ENCODE results near the gene THAP3.

Gene THAP3

GRCh38 chr1:6638226-6638625, 13.6 kb downstream of the THAP3 start:
- no peak for TF ChIP-seq TAF1 (IDR thresholded peaks at IDR 0.05; ENCODE audit: borderline replicate concordance, insufficient read depth, low read length)
- TF ChIP-seq POLR2AphosphoS5 (IDR thresholded peaks at IDR 0.05; ENCODE audit: low read depth, low read length): no peak
- no peak for TF ChIP-seq SIN3A (IDR thresholded peaks at IDR 0.05; ENCODE audit: borderline replicate concordance, insufficient read depth, low read length)
- TF ChIP-seq FOXP2 (optimal IDR thresholded peaks at IDR 0.05; ENCODE audit: borderline replicate concordance, extremely low read depth, extremely low read length, insufficient read depth): no peak
- TF ChIP-seq REST (IDR thresholded peaks at IDR 0.05; ENCODE audit: insufficient read depth in 1 of 2, low read depth in 2 of 2, low read length in 2 of 2): no peak

GRCh38 chr1:6645018-6645417, 20.4 kb downstream of the THAP3 start:
- no peak for TF ChIP-seq REST (IDR thresholded peaks at IDR 0.05; ENCODE audit: insufficient read depth in 1 of 2, low read depth in 2 of 2, low read length in 2 of 2)
- TF ChIP-seq TAF1 (IDR thresholded peaks at IDR 0.05; ENCODE audit: borderline replicate concordance, insufficient read depth, low read length): no peak
- no peak for TF ChIP-seq FOXP2 (optimal IDR thresholded peaks at IDR 0.05; ENCODE audit: borderline replicate concordance, extremely low read depth, extremely low read length, insufficient read depth)
- no peak for TF ChIP-seq SIN3A (IDR thresholded peaks at IDR 0.05; ENCODE audit: borderline replicate concordance, insufficient read depth, low read length)
- TF ChIP-seq POLR2AphosphoS5 (IDR thresholded peaks at IDR 0.05; ENCODE audit: low read depth, low read length): no peak

- TF ChIP-seq FOXP2 (optimal IDR thresholded peaks at IDR 0.05; ENCODE audit: borderline replicate concordance, extremely low read depth, extremely low read length, insufficient read depth) (no peak), REST (IDR thresholded peaks at IDR 0.05; ENCODE audit: insufficient read depth in 1 of 2, low read depth in 2 of 2, low read length in 2 of 2) (no peak), TAF1 (IDR thresholded peaks at IDR 0.05; ENCODE audit: borderline replicate concordance, insufficient read depth, low read length) (no peak), POLR2AphosphoS5 (IDR thresholded peaks at IDR 0.05; ENCODE audit: low read depth, low read length) (no peak; the same call in 1 of the 2 replicates), SIN3A (IDR thresholded peaks at IDR 0.05; ENCODE audit: borderline replicate concordance, insufficient read depth, low read length) (no peak)
Observed at GRCh38 chr1:6646499-6647148, 22.0 kb downstream of the THAP3 start.

- no peak for TF ChIP-seq POLR2AphosphoS5 (IDR thresholded peaks at IDR 0.05; ENCODE audit: low read depth, low read length)
- no peak for TF ChIP-seq REST (IDR thresholded peaks at IDR 0.05; ENCODE audit: insufficient read depth in 1 of 2, low read depth in 2 of 2, low read length in 2 of 2)
- TF ChIP-seq FOXP2 (optimal IDR thresholded peaks at IDR 0.05; ENCODE audit: borderline replicate concordance, extremely low read depth, extremely low read length, insufficient read depth): no peak
- TF ChIP-seq SIN3A (IDR thresholded peaks at IDR 0.05; ENCODE audit: borderline replicate concordance, insufficient read depth, low read length): no peak
- TF ChIP-seq TAF1 (IDR thresholded peaks at IDR 0.05; ENCODE audit: borderline replicate concordance, insufficient read depth, low read length): no peak
Observed at GRCh38 chr1:6648556-6648955, 23.9 kb downstream of the THAP3 start.

Data from PFSK-1 (cell line).